ENCODE data around the gene CAPSL.

DNA sequence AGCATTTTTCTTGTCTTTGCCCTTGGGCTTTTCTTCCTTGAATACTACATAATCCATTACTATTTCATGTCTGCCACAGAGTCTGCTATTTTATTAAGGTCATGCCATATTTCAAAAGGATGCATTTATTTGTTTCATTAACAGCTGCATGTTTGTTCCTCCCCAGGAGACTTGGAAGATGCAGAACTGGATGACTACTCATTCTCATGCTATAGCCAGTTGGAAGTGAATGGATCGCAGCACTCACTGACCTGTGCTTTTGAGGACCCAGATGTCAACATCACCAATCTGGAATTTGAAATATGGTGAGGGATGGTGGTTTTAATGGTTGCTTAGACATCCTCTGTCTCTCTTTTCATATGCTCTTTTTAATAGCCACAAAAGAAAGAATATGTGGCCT is 77.7 kb downstream of the CAPSL start:
- TF ChIP-seq EZH2 (IDR thresholded peaks at IDR 0.05; ENCODE audit: borderline replicate concordance, insufficient read depth, low read depth, low read length, poor library complexity, severe bottlenecking) = no peak
- TF ChIP-seq, protein P1, sequence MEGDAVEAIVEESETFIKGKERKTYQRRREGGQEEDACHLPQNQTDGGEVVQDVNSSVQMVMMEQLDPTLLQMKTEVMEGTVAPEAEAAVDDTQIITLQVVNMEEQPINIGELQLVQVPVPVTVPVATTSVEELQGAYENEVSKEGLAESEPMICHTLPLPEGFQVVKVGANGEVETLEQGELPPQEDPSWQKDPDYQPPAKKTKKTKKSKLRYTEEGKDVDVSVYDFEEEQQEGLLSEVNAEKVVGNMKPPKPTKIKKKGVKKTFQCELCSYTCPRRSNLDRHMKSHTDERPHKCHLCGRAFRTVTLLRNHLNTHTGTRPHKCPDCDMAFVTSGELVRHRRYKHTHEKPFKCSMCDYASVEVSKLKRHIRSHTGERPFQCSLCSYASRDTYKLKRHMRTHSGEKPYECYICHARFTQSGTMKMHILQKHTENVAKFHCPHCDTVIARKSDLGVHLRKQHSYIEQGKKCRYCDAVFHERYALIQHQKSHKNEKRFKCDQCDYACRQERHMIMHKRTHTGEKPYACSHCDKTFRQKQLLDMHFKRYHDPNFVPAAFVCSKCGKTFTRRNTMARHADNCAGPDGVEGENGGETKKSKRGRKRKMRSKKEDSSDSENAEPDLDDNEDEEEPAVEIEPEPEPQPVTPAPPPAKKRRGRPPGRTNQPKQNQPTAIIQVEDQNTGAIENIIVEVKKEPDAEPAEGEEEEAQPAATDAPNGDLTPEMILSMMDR (IDR thresholded peaks at IDR 0.05) = no peak

Measured in B cell (primary cell).